GM21360 (cell line): ENCODE results near the gene BCL2.
A peak's percentile ranks its signal among the peaks of the same experiment; 100 is the strongest.
"Not testable (repeated sequence)": the region's sequence is repeated elsewhere in the genome, so short reads cannot be mapped to it uniquely, and the experiment has no call there.

Source experiments
- ATAC-seq: cut with Tn5 transposase; IDR thresholded peaks from one replicate; pipeline ENCODE4 v1.9.1; 2021; ENCODE audit warnings: mild to moderate bottlenecking, moderate library complexity; ENCODE audit not compliant: unreplicated experiment

BCL2 gene

DNA sequence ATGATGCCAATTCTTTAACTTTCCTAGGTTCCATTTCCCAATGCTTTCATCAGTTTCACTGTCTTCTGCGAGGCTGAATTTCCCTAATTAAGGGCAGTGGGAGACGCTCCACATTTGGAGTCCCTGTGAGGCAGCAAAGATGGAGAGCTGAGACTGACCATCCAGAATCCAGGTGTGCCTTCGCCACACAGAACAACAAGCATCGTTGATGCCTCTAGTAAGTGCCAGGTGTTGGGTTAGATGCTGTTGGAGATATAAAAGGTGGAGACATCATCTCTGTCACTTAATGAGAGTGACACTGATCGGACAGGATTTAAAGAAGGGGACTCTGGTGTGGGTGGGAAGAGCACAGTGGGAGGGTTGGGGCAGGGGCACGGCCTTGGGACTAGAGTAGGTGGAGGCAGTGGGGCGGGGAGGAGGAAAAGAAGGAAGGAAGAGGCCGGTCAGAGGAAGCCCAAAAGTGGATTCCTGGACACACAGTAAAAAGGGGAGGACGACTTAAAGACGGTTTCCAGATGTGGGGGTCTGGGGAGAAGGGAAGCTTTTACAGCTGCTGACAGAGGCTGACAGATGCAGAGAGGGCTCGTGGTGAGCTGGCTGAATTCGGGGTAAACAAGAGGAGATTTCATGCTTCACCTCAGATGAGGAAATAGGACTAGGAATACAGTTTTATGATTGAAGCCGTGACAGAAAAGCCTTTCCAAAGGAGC lies 113.0 kb downstream of the BCL2 start:
- ATAC-seq: no peak

DNA sequence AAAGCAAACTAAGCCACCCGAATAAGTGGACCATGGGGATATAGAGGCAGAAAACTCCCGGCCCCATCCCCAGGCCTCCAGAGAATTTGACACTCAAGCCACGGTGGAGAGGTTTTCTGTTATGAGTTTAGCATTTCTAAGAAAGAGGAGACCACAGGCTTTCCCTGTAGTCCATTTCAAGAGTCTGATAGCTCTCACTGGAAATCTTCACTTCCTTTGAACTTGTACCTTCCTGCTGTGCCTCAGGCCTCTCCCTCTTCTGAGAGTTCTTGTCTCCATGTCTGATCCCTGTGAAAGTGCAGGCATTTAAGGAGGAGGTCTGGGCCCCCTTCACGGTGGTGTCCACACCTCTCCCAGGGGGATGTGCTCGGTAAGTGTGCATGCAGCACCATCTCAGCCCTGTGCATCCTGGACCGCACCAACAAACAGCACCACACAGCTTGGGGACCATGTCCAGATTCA lies 113.7 kb downstream of the BCL2 start:
- ATAC-seq: no peak

DNA sequence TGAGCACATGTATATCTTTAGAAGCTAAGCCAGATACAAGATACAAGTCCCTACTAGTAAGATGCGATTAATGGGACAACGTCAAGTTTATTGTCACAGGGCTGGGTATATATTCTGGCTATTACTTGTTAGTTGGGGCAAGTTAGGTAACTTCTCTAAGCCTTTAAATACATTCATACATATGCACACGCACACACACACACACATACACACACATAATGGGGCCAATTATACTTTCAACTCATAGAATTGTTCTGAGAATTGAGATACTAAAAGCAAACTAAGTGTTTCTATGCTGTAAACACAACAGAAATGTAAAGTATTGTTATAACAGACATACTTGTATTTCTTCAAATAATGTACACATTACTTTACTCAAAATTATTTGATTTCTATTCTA lies 116.1 kb downstream of the BCL2 start:
- no peak for ATAC-seq

DNA sequence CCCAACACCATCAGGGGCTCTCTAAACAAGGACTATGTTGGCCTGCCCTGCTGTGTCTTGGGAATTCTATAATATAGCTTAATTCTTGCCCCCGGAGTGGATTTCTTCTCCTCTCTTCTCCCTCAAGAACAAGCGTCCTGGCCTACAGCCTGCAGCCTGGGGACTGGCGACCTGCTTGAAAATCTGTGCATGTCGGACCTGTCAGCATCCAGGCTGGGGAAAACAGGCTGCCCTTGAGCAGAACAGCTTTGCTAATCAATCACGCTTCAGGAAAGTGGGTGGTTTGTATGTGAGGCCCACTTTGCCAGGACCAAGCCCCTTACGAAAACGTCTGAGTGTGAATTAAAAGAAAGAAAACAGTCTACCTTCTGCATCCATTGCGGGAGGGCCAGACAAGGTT lies 116.7 kb downstream of the BCL2 start:
- ATAC-seq: no peak

DNA sequence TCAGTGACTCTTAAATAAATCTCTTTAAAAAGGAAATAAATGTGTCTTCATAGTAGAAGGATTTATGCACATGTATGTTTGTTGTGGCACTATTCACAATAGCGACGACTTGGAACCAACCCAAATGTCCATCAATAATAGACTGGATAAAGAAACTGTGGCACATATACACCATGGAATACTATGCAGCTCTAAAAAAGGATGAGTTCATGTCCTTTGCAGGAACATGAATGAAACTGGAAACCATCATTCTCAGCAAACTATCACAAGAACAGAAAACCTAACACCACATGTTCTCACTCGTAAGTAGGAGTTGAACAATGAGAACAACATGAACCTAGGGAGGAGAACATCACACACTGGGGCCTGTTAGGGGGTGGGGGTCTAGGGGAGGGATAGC lies 118.1 kb downstream of the BCL2 start:
- ATAC-seq: not testable (repeated sequence)

DNA sequence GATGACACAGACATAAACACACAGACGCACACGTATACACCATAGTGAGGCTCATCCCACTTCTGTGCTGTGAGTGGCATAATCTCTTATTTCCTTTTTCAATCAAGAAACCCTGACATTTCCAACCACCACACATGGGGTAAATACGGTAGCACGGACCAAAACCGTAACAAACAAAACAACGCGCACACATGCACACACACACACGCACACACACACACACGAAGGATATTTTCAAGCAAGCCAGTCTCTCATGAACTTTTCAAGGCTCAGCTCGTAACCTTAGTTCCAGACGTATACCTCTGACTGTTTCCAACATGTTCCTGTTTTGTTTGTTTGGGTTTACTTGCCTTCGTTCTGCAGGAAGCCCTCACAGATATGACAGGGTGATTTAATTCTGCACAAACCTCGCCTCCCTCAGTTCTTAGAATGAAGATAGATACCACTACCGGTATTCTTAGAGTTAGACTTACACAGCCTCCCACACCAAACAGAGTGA lies 119.8 kb downstream of the BCL2 start:
- no peak for ATAC-seq

DNA sequence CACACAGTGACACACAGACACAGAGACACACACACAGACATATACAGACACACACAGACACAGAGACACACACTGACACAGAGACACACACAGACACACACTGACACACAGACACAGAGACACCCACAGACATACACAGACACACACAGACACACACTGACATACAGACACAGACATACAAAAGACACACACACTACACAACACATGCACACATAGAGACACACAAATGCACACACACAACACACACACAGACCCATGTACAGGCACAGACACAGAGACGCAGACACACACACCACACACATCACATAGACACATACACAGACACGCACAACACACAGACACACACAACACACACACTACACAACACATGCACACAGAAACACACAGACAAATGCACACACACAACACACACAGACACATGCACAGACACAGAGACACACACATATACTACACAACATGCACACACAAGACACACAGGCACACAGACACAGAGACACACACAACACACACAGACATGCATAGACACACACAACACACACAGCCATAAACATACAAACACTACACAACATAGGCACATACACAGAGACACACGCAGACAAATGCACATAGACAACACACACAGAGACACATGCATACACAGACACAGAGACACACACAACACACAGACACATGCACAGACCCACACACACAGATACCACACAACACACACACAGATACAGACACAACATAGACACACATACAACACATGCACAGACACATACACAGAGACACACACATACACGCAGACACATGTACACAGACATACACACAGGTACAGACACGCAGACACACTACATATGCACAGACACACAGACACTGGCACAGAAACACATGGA lies 120.5 kb downstream of the BCL2 start:
- no peak for ATAC-seq

DNA sequence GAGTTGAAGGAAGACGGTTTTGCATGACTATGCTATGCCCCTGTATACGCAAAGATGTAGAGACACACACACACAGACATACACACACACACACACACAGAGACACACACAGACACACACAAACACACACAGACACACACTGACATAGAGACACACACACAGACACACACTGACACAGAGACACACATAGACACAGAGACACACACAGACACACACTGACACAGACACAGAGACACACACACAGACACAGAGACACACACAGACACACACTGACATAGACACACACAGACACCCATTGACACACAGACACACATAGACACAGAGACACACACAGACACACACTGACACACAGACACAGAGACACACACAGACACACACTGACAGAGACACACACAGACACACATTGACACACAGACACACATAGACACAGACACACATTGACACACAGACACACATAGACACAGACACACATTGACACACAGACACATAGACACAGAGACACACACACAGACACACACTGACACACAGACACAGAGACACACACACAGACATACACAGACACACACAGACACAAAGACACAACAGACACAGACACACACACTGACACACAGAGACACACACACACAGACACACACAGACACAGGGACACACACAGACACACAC lies 121.3 kb downstream of the BCL2 start:
- no peak for ATAC-seq

DNA sequence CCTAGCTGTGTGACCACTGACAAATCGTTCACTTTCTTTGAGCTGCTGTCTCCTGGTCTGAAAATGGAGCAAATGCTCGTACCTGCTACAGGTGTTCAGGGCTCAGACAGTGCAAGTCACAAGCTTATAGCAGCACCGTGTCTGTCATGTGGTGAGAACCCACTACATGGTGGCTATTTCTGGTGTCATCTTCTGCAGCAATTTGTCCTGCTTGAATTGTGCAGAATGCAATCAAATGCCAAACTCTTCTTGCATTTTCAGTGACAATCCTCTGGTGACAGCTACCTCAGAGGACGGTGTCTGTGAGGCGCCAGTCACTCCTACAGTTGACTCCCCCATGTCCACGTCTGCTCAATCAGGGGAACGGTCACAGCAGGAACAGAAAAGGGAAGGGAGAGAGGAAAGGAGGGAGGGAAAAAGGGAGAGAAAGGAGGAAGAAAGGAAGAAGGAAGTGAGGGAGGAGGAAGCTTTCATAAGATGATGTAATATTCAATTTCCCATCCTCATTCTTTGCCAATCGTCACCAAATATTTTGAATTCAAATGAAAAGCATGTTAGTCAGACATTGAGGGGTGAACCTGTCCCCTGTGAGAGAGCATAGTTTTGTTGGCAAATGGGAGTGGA lies 122.2 kb downstream of the BCL2 start:
- no peak for ATAC-seq

DNA sequence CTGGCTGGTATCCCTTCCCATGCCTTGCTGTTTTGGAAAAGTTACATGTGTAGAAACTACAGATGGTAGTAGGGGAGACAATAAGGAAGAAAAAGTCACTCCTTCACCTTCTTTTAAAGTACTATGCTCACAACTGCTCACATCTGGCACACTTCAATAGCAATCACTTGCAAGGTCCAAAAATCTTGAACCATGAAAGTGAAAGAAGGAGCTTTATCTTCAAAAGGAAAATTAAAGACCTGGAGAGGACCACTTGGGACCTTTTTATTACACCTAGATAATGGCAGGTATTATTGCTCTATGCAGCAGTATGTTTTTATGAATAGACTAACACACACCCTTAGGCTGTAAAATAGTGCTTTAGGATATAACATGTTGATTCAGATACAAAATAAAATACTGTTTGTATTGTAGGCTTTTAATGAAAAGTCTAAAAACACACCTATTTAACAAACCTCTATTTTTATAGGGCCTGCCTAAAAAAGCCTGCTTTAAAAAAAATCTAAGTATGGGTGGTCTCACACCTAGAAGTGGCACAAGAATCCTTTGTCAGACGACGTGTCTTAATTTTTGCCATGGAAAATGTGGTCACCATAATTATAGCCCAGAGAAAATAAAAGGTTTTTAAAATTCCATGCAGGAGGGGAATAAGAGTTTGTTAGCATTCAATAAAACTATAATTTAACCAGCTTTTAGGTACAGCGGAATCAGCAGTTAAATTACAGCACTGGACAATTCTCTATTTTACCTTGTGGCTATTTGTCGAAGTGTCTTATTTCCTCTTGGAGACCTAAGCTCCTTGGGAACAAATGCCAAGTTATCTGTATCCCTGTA lies 124.0 kb downstream of the BCL2 start:
- no peak for ATAC-seq

DNA sequence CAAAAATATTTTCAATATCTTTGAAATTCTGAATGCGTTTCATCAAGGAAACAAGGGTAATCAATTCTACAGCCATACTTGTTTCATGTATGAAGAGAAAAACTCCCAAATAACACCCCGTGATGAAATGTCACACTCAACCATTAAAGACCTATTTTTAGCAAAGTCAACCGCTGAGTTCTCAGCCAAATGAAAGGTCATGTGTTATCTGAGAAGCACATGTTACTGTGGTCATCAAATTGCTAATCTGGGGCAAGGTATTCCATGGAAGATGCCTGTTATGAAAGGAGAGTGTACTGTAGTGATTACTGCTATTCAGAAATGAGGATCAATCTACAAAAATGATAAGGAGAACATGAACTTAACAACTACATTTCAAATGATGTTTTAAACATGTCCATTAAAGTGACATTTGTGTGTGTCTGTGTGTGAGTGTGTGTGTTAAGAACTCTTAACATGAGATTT lies 126.7 kb downstream of the BCL2 start:
- peak; percentile 49 for ATAC-seq

DNA sequence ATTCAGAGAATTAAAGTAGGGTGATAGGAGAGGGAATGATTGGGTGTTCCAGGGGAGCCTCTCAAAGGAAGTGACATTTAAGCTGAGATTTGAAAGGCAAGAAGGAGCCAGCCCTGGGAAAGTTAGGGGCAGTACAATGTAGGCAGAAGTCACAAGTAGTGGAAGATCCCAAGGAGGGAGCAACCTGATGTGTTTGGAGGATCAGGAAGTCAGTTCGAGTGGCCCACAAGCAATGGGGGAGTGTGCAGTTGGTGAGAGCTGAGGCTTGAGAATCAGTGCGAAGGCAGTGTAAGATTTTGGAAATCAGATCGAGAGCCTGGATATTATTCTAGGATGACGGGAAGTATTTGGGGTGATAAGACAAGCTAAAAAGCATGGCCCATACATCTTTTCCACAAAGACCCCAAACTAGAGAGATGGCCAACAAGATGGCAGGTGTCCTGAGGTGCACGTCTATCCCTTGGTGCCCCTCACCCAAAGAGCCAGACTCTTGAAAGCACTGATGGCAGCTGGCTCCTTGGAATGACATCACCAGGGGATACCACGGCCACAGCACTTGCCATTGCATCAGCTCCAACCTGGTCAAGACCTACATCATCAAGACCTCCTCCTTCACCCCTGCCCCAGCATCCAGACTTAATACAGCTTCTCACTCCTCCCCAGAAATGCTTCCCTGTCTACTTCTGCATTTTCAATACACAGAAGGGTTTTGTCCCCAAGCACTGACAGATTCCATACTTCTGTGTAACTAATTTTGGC lies 127.3 kb downstream of the BCL2 start:
- ATAC-seq: peak; percentile 33

DNA sequence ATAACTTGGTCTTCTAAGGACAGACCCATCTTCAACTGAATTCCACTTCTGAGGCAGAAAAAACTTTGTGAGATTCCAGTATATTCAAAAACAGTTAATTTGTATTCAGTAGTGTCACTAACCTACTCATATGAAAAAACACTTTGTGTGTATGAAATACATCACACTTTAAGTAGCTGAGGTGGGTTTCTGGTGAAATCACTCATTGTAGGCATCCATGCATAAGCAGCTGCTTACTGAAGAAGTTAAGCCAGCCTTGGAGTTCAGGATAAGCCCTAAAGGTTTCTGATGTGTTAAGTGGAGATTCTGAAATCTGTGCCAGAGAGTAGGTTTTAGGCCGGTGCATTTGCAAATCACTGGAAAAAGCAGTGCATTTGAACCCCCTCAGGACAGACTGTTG lies 128.2 kb downstream of the BCL2 start:
- no peak for ATAC-seq

DNA sequence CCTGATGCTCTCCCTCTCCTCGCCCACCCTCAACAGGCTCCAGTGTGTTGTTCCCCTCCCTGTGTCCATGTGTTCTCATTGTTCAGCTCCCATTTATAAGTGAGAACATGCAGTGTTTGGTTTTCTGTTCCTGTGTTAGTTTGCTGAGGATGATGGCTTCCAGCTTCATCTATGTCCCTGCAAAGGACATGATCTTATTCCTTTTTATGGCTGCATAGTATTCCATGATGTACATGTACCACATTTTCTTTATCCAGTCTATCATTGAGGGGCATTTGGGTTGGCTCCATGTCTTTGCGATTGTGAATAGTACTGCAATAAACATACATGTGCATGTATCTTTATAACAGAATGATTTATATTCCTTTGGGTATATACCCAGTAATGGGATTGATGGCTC lies 128.7 kb downstream of the BCL2 start:
- ATAC-seq: not testable (repeated sequence)

DNA sequence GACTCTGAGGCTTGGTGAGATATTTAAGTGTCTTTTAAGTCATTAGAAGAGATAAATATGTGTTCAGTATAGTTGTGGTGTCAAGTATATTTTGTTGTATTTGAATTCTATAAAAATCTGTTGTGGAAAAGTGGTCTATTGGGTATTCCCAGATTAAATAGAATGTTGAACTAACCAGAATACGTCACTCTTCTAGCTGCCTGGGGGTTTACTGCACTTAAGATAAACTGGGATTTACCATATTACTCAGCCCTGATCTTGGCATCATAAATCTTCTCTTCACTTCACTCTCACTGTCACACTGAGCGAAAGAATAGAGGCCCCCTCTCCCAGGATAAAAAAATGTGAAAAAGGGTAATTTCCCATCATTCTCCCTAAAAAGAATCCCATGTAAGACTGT lies 129.8 kb downstream of the BCL2 start:
- ATAC-seq: no peak

DNA sequence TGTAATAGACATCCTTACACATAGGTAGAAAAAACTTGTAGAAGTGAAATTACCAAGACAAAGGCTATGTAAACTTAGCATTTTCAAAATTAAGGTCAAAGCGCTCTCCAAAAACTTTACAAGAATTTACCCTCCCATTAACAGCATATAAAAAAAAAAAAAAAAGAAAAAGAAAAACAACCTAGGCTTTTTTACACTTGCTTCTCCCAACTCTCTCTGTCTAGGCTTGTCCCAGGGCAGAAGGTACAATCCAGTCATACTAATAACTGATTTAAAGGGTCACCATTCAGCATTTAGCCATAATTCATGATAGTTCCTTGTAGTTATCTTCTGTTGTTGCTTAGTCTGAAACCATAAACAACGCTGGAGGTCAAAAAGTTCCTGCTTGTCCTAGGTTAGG lies 130.5 kb downstream of the BCL2 start:
- ATAC-seq: no peak

DNA sequence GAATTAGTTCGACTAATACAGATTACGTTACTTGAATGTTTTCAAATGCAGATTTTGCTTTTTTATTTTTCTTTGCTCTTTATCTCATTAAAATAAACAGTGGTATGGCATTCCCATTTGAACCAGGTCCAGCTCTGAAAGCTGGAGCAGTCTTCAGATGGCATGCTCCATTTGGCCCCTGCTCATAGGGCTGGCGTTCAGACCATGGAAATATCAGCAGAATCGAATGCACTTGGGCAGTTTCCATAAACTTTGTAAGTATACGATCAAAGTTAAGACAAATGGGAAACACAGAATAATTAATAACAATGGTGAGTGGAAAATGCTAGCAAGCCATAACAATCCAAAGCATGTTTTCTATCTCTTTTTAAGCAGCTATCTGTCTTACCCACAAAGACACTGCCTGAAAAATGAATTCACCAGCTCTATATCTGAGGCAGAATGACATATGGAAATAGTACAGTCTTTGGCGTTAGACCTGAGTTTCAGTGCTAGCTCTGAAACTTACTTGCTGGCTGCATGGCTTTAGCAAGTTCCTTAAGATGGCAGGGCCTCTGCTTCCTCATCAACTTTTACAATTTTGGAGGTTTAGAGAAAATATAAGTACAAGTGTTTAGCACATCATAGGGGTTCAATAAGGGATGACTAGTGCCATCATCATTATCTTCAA lies 131.6 kb downstream of the BCL2 start:
- ATAC-seq: peak; percentile 33

DNA sequence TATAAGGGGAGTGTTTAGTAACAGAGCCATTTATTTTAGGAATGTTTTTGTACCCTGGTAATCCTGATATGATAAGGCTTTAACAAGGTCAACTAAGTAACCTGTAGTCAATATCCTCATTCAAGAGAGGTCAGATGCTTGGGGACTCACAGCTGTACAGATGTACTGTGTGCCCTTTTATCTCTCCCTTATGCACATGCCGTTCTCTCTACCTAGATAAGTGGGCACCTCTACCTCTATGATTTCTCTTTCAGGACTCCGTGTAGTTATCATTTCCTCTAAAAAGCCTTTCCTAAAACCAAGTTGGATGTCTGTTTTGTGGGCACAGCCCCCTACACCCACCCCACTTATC lies 132.4 kb downstream of the BCL2 start:
- ATAC-seq: no peak
